Stimulated activated CD4-positive, alpha-beta T cell treated with anti-CD3 and anti-CD28 coated beads, Interleukin-4, amount 100 ng/mL, for 24 hours (primary cell): ENCODE measurements around the gene MACROD1.
A peak's percentile ranks its signal among the peaks of the same experiment; 100 is the strongest.

ENCODE experiments used
- DNase-seq: peaks from one replicate; pipeline ENCODE4 v3.0.0-alpha.2; 2020

The MACROD1 gene

DNA sequence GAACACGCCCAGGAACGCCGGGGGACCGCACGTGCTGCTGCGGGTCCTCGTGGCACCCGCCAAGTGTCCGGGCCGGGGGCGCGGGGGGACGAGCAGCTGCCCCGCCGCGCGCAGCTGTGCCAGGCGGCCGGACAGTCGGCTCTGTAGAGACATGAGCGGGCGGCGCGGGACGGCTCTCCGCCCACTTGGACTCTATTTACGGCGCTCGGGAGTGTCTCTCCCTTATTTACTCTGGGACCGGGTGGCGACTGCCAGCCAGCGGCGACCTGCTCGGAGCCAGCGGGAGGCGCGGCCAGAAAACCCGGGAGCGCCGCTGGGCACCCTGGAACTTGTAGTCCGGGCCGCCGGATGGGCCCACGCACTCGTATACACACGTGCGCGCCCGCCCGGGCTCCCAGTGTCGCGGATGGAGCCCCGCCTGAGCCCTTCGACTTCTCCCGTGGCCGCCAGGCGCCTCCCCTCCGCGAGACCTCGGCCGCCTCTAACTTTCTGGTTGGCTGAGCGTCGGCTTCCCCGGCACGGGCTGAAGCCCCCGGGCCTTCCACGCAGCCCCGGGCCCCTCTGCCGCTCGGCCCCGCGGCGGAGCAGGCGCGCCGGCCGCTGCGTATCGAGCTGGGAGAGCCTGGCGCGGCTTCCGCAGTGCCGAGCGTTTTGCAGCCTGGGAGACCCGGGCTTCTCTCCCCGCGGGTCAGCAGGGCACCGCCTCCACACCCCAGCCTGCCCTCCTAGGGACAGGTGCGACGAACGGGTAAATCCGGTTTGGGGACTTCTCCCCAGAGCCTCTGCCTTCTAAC, at the start of gene MACROD1:
Gene MACROD1, minus strand, starts transcription at position 272 of the 794 bp plus-strand sequence. Its CDS starts 119 bp downstream, at position 153.
- peak; percentile 85 for DNase-seq

GRCh38 chr11:64211181-64211872, 45.4 kb upstream of the MACROD1 start:
- DNase-seq: no peak

DNA sequence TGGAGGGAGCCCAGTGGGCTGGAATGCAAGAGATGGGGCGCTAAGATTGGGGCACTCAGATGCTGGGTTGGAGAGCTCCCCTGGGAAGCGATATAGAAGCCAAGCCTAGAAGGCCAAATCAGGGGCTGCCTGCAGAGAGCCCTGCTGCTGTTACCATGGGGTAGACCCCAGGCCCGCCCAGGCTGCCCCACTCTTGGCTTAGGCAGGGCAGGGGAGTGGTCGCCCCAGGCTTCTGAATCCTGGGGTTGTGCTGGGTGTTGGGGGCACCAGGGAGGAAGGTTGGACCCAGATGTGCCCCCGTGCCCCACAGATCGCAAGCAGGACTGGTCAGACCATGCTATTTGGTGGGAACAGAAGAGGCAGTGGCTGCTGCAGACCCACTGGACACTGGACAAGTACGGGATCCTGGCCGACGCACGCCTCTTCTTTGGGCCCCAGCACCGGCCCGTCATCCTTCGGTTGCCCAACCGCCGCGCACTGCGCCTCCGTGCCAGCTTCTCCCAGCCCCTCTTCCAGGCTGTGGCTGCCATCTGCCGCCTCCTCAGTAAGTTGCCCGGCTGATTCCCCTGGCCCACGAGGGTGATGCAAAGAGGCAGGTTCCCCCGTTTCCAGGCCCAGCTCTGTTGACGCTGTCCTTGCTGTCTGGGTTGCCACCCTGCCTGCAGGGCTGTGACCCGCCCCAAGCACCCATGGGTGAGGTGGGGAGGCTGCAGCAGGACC, 44.5 kb upstream of the MACROD1 start:
- no peak for DNase-seq

DNA sequence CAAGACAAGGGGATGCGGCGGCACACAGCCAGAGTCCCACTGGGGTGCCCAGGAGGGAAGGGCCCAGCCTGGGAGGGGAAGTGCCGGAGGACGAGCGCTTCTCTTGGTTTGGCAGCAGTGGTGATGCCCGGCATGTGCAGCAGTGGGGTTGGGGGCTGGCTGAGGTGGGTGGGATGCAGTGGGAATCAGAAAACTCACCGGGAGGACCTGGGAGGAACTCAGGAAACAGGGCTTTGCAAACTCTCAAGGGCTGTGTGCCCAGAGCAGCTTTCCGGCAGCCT, 43.6 kb upstream of the MACROD1 start:
- DNase-seq: no peak

DNA sequence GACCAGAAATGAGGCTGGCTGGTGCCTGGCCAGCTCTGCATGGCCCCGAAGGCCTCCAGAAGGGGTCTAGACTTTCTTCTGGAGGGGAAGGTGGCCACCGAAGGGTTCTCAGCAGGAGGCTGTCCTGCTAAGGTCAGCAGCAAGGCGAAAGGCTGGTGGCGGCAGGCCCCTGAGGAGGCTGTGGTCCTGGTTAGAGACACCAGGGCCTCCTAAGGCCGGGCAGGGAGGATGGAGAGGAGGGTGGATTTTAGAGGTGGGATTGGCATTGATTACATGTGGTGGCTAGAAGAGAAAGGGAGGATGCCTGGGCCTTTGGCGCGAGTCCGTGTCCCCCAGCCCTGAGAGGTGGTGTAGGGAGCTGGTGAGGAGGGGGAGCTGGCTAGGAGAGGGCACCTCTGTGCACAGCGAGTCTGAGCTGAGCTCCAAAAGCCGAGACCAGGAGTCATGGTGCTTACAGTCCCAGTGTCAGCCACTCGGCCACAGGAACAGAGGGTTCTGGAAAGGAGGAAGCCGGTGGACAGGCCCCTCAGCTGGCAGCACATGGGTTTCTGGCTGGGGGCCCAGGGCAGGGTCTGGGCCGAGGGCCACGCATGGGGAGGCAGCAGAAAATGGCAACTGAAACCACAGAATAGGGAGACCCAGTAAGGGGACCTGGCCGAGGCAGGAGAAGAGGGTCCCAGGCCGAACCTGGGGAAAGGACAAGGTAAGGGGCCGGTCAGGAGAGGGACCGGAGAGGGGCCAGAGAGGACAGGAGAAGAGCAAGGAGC, 43.1 kb upstream of the MACROD1 start:
- DNase-seq: no peak

- DNase-seq: no peak
These were observed 42.3 kb upstream of the MACROD1 start for GRCh38 chr11:64208086-64208795.

DNA sequence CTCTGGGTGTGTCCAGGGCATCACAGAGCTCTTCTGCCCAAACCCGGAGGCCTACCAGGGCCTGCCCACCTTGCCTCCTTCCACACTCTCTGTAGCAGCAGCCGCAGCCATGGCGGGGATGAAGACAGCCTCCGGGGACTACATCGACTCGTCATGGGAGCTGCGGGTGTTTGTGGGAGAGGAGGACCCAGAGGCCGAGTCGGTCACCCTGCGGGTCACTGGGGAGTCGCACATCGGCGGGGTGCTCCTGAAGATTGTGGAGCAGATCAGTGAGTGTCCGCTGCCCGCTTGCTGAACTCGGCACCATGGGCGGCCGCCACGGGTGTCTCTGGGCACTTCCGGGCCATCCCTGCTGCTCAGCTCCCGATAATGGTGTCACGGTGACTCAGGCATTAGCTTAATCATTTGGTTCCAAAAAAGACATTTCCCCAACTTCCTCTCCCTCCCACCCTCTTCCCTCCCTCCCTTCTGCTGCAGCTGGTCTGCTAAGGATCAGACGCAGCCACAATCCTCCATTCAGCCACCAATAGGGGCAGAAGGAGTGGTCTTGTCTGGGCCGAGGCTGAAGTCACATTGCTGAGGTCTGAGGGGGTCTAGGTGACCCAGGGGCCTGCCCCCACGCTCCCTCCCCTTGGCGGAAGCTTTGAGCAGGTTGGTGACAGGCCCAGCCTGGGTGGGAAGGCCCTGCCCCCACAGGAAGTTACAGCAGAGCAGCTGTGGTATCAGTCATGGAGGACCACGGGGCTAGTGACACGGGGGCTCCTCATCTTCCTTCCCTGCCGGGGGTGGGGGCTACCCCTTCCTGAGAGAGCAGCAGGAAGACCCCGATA, 41.6 kb upstream of the MACROD1 start:
- peak; percentile 86 for DNase-seq

DNA sequence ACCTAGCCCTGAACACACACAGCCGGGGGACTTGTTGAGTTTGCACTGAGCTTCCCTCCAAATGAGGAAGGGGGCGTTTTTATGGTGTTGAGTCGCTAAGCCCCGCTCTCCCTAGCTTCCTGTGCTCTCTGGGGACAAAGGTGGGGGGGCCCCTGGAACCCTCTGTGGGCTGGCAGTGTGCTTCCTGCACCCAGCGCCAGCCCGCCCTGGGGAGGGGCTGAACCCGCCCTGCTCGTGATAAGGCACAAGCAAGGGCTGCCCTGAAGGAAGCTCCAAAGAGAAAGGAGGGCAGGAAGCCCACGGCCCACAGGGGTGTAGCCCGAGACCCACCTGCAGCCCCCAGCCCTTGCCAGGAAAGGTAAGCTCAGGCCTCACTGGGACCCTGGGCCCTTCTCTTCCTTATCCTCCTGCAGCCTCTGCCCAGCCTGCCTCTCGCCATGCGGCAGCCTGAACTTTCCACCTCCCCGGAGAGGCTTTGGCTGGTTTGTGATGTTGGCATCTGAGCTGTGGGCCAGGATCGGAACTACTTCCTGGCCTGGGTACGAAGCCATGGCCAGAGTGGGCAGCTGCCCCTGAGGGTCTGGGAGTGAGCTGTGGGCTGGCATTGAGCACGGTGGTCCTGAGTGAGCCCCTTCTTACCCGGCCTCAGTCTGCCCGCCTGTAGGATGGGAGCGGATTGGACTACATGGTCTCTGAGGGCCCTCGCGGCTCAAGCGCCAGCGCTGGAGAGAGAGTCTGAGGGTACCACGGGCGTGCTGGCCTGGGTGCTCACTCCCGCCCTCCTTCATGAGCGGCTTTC, 40.7 kb upstream of the MACROD1 start, which contains the start of gene FERMT3:
Gene FERMT3, plus strand, starts transcription at position 265 of the 799 bp plus-strand sequence. CDS start 644 bp downstream, outside the sequence.
- peak; percentile 74 for DNase-seq

GRCh38 chr11:64204464-64204989, 38.6 kb upstream of the MACROD1 start:
- peak; percentile 81 for DNase-seq

DNA sequence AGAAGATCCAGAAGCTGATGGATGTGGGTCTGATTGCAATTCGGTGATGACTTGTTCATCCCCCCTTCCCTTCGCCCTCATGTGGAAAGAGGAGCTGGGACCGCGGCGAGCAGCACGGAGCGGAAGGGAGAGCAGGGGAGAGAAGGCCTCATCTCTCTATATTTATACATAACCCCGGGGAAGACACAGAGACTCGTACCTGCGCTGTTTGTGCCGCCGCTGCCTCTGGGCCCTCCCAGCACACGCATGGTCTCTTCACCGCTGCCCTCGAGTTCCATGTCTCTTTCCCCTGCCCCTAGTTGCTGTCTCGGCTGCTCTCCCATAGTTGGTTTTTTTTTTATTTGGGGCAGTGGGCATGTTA, 38.1 kb upstream of the MACROD1 start:
- DNase-seq: no peak

GRCh38 chr11:64203421-64204079, 37.6 kb upstream of the MACROD1 start:
- no peak for DNase-seq

DNA sequence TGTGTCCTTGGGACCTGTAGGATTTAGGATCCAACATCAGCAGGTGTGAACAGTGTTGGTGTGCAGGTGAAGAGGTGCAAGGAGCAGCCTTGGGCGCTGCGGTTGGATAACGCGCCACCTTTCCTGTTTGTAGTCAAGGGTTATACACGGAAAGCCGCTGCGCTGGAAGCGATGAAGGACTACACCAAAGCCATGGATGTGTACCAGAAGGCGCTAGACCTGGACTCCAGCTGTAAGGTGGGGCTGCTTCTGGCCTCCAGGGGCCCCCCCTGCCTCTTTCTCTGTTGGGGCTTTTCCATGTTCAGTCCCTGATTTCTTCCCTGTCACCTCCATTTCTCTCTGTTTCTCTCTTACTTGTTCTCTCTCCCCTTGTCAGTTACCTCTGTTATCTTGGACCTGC, 37.1 kb upstream of the MACROD1 start:
- DNase-seq: no peak

GRCh38 chr11:64201543-64201942, 35.6 kb upstream of the MACROD1 start:
- DNase-seq: no peak

- no peak for DNase-seq
These were observed 32.6 kb upstream of the MACROD1 start for GRCh38 chr11:64198511-64198910.

DNA sequence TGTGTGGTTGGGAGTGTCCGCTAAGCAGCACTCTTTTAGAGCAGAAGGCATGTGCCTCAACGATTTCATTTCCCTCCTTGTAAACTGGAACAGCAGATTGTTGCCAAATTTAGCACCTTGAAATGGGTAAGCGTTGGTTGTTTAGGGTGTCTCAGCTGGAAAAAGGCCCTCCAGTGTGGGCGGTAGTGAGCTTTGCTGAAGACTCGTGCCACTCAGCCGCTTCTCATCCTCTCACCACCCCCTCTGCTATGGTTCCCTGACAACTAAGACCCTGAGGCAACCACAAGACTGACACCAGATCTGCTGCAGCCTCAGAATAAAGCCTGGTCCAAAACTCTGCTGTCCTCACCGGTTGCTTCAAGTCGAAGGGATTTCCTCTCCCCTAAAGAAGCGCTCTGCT, 30.7 kb upstream of the MACROD1 start:
- DNase-seq: no peak

GRCh38 chr11:64192434-64192833, 26.5 kb upstream of the MACROD1 start:
- no peak for DNase-seq

- DNase-seq: peak; percentile 53
These were observed 20.7 kb upstream of the MACROD1 start for GRCh38 chr11:64186492-64187165.

DNA sequence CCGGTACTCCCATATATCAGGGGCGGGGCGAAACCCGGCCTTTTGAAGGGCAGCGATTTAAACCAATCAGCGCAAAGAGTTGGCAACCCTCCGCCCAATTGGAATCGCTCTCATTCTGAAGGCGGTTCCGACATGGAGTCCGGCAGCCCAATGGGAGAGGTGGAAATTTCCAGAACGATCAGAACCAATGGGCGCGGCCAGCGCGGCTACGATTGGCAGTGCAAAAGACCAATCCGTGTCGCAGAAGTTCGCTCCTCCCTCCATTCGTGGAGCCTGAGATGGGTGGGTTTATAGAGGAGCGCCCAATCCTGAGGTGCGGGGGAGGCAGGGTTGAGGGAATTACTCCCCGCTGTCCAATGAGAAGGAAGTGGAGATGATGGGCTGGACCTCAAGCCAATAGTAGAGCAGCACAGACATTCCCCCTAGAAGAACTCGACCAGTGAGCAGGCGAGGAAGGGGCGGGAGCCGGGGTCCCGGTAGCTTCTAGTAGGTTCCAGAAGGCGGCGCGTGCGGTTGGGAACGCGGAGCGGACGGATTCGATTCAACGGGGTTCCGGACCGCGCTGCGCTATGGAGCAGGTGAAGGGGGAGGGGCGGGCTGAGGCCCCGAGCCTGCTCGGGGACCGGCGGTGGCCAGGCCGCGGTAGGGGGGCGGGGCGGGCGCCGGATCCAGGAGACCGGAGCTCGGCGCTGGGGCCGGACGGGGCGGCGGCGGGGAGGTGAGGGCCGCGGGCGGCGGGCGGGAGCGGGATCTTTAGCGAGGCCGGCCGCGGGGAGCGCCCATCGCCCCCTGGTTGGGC, 20.0 kb upstream of the MACROD1 start, which contains the start of gene STIP1:
Gene STIP1, plus strand, starts transcription at position 479 of the 799 bp plus-strand sequence. Its CDS starts 91 bp downstream, at position 570.
- DNase-seq: peak; percentile 99
